Fibroblast of lung (primary cell): ENCODE data around the gene BLOC1S3. TPM values are rescaled to one million over a fixed set of nuclear protein-coding genes. Genes with fewer than 3 reads are reported as not detected.

Experiments used
- DNase-seq, 2 donors: peaks; one replicate each; pipeline versions ENCODE4 v3.0.0 to v3.0.0-alpha.2; 2010; ENCODE audit warnings: low read depth in 2 of 2
- H2AFZ ChIP-seq: 2 replicates; pipeline ENCODE4 v1.5.1; 2012; ENCODE audit warnings: low read length, control low read depth, inconsistent platforms
- H3K27ac ChIP-seq: 2 replicates; pipeline ENCODE4 v1.5.1; 2011; ENCODE audit warnings: low read length, control low read depth; ENCODE audit not compliant: insufficient read depth
- H3K27me3 ChIP-seq: 2 replicates; pipeline ENCODE4 v1.5.1; 2011; ENCODE audit warnings: mild to moderate bottlenecking, low read length; ENCODE audit not compliant: control insufficient read depth, insufficient read depth
- H3K36me3 ChIP-seq: 2 replicates; pipeline ENCODE4 v1.5.1; 2011; ENCODE audit warnings: low read length; ENCODE audit not compliant: control insufficient read depth, insufficient read depth
- H3K4me1 ChIP-seq: 2 replicates; pipeline ENCODE4 v1.5.1; 2011; ENCODE audit warnings: low read length; ENCODE audit not compliant: control insufficient read depth, insufficient read depth; ENCODE audit errors: extremely low read depth
- H3K4me2 ChIP-seq: 2 replicates; pipeline ENCODE4 v1.5.1; 2011; ENCODE audit warnings: low read length, control low read depth; ENCODE audit not compliant: insufficient read depth; ENCODE audit errors: extremely low read depth
- H3K4me3 ChIP-seq, 4 experiments: fragments of 200-600 bp in 1 of 4; sonication (generic) in 1 of 4; replicated peaks in 1 of 4; 2 replicates each; pipeline ENCODE4 v1.5.1; 2011 to 2016; ENCODE audit warnings: low read length in 4 of 4, low read depth in 3 of 4, mild to moderate bottlenecking in 3 of 4, control low read depth in 2 of 4, inconsistent platforms in 1 of 4, mixed read lengths in 1 of 4; ENCODE audit not compliant: insufficient read depth in 1 of 4; ENCODE audit errors: control extremely low read depth in 1 of 4
- H3K79me2 ChIP-seq: 2 replicates; pipeline ENCODE4 v1.5.1; 2012; ENCODE audit warnings: mild to moderate bottlenecking, low read length, inconsistent platforms; ENCODE audit not compliant: control insufficient read depth, insufficient read depth
- H3K9ac ChIP-seq: 2 replicates; pipeline ENCODE4 v1.5.1; 2011; ENCODE audit warnings: mild to moderate bottlenecking, low read length, control low read depth; ENCODE audit not compliant: insufficient read depth
- H3K9me3 ChIP-seq: 2 replicates; pipeline ENCODE4 v1.5.1; 2012; ENCODE audit warnings: low read depth, low read length; ENCODE audit not compliant: control insufficient read depth, insufficient read depth
- H4K20me1 ChIP-seq: 2 replicates; pipeline ENCODE4 v1.5.1; 2011; ENCODE audit warnings: low read length; ENCODE audit not compliant: control insufficient read depth, insufficient read depth; ENCODE audit errors: extremely low read depth
- EZH2 ChIP-seq: IDR thresholded peaks from 2 replicates; pipeline ENCODE4 v1.5.1; 2012; ENCODE audit warnings: low read length, control low read depth, mild to moderate bottlenecking; ENCODE audit errors: missing control alignments
- polyA plus RNA-seq, 2 donors: library from polyadenylated mRNA; depleted of rRNA in 1 of 2; stranded (reverse) in 1 of 2; unstranded in 1 of 2; fragments of >200 nt; gene quantifications; 2 replicates each; pipeline ENCODE4 v1.2.1, GENCODE V29; 2011 to 2012; ENCODE audit warnings: missing spikeins in 1 of 2
- total RNA-seq: library from RNA; depleted of rRNA; stranded (reverse); fragments of >200 nt; gene quantifications from 2 replicates; pipeline ENCODE4 v1.2.1, GENCODE V29; 2014
- TF ChIP-seq, protein P1 (sequence below), 2 donors: IDR thresholded peaks in 1 of 2; conservative IDR thresholded peaks in 1 of 2; 1 replicate in 1 of 2; 2 replicates in 1 of 2; pipeline ENCODE4 v1.5.1; 2011 to 2012; ENCODE audit warnings: low read length in 2 of 2, control low read depth in 1 of 2, inconsistent platforms in 1 of 2, low read depth in 1 of 2, mild to moderate bottlenecking in 1 of 2

BLOC1S3 gene
- total and polyA plus RNA-seq, 2 donors (not counting 1 experiment from before 2014, with no cell fraction given) = 3.8 to 5.6 TPM

DNA sequence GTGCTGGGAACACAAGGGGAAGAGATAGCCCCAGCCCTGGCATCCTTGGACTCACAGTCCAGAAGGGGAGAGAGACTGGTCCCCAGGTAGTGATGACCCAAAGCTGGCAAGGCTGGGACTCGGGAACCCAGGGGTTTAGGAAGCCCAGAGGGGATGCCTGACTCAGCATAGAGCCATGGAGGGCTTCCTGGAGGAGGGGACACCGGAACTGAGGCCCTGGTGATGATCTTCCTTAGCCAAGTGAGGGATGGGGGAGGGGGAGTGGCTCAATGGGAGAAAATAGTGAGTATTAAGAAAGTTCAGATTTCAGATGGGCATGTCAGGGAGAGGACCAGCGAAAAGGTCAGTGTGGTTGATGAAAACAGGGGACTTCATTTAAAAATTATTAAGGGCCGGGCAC is 39.8 kb downstream of the BLOC1S3 start:
- Histone ChIP-seq H3K4me1 (no peaks in the 10 kb centered on the region), H3K27me3 (peaks cover 36% of the 10 kb centered on the region), H3K36me3 (no peaks in the 10 kb centered on the region), H3K4me3 (no peak overlapping the region), H4K20me1 (no peaks in the 10 kb centered on the region), H3K9ac (no peak overlapping the region), H3K27ac (no peak overlapping the region), H3K79me2 (no peaks in the 10 kb centered on the region), H2AFZ (no peak overlapping the region), H3K9me3 (no peaks in the 10 kb centered on the region), H3K4me2 (no peak overlapping the region)
- no peak for TF ChIP-seq EZH2
- TF ChIP-seq, protein P1, sequence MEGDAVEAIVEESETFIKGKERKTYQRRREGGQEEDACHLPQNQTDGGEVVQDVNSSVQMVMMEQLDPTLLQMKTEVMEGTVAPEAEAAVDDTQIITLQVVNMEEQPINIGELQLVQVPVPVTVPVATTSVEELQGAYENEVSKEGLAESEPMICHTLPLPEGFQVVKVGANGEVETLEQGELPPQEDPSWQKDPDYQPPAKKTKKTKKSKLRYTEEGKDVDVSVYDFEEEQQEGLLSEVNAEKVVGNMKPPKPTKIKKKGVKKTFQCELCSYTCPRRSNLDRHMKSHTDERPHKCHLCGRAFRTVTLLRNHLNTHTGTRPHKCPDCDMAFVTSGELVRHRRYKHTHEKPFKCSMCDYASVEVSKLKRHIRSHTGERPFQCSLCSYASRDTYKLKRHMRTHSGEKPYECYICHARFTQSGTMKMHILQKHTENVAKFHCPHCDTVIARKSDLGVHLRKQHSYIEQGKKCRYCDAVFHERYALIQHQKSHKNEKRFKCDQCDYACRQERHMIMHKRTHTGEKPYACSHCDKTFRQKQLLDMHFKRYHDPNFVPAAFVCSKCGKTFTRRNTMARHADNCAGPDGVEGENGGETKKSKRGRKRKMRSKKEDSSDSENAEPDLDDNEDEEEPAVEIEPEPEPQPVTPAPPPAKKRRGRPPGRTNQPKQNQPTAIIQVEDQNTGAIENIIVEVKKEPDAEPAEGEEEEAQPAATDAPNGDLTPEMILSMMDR (conservative IDR thresholded peaks at IDR 0.05 in 1 of 2, IDR thresholded peaks at IDR 0.05 in 1 of 2; ENCODE audit: low read depth in 1 of 2, low read length in 2 of 2) = no peak
- DNase-seq = no peak

DNA sequence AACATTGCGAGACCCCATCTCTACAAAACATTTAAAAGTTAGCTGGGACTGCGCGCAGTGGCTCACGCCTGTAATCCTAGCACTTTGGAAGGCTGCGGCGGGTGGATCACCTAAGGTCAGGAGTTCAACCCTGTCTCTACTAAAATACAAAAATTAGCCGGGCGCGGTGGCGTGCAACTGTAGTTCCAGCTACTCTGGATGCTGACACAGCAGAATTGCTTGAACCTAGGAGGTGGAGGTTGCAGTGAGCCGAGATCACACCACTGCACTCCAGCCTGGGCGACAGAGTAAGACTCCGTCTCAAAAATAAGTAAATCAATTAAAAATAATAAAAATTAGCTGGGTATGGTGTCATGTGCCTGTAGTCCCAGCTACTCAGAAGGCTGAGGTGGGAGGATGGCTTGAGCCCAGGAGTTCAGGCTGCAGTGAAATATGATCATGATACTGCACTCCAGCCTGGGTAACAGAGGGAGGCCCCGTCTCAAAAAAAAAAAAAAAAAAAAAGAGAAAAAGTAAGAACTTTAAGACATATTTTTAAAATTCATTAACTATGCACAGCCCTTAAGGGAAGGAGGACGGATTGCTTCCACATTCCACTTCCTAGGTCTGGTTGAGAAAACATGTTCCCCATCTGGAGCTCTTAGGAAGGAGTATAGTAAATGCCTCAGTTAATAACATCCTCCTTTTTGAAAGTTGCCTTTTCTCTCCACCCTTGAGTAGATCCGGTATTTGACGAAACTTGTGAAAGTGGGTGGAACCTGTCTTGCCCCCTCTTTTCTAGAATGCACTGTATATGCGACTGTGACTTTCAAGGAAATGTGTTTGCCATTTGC is 40.5 kb downstream of the BLOC1S3 start:
- Histone ChIP-seq H3K27me3 (peaks cover 36% of the 10 kb centered on the region), H3K27ac (no peak overlapping the region), H3K79me2 (no peaks in the 10 kb centered on the region), H3K4me1 (no peaks in the 10 kb centered on the region), H3K9me3 (no peaks in the 10 kb centered on the region), H3K36me3 (no peaks in the 10 kb centered on the region), H4K20me1 (no peaks in the 10 kb centered on the region), H3K4me3 (no peak overlapping the region), H3K4me2 (no peak overlapping the region), H2AFZ (no peak overlapping the region), H3K9ac (no peak overlapping the region)
- DNase-seq = no peak
- no peak for TF ChIP-seq EZH2
- TF ChIP-seq, protein P1 (conservative IDR thresholded peaks at IDR 0.05 in 1 of 2, IDR thresholded peaks at IDR 0.05 in 1 of 2; ENCODE audit: low read depth in 1 of 2, low read length in 2 of 2) = no peak

DNA sequence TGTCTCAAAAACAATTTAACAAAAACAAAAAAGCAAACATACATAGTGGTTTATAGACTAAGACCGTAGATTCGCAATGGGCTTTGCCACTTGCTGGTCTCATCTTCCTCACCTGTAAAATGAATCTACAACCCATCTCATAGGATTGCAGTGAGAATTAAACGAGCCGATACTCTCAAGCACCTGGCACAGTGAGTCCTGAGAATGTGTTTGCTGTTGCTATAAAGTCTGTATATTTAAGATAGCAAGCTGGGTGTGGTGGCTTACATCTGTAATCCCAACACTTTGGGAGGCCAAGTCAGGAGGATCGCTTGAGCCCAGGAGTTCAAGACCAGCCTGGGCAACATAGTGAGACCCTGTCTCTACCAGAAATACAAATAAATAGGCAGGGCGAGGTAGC is 44.1 kb downstream of the BLOC1S3 start:
- Histone ChIP-seq H3K27me3 (peaks cover 14% of the 10 kb centered on the region), H3K4me2 (no peak overlapping the region), H3K9me3 (no peaks in the 10 kb centered on the region), H3K27ac (no peak overlapping the region), H3K4me3 (no peak overlapping the region), H3K9ac (no peak overlapping the region), H3K36me3 (no peaks in the 10 kb centered on the region), H3K79me2 (no peaks in the 10 kb centered on the region), H2AFZ (no peak overlapping the region), H4K20me1 (no peaks in the 10 kb centered on the region), H3K4me1 (no peaks in the 10 kb centered on the region)
- no peak for DNase-seq
- TF ChIP-seq, protein P1 (conservative IDR thresholded peaks at IDR 0.05 in 1 of 2, IDR thresholded peaks at IDR 0.05 in 1 of 2; ENCODE audit: low read depth in 1 of 2, low read length in 2 of 2) = no peak
- no peak for TF ChIP-seq EZH2
